Kidney (tissue), 14 donors: Measurements from ENCODE around the gene MYG1. TPM values are rescaled to one million over a fixed set of nuclear protein-coding genes. Genes with fewer than 3 reads are reported as not detected.

Experiments used
- DNase-seq, 5 donors: peaks; one replicate each; pipeline ENCODE4 v3.0.0-alpha.2; 2013 to 2020
- FAIRE-seq: peaks from 2 replicates; lab custom pipeline; 2012; peaks lifted over from hg19 to GRCh38; lab: Jason Lieb, UNC
- H3K27ac ChIP-seq, 2 donors: one replicate each; pipeline ENCODE4 v1.7.0; 2013; ENCODE audit warnings: low read depth in 2 of 2, low read length in 2 of 2, inconsistent platforms in 1 of 2
- H3K27me3 ChIP-seq: one replicate; pipeline ENCODE4 v1.7.1; 2013; ENCODE audit warnings: low read length, inconsistent platforms; ENCODE audit not compliant: control insufficient read depth, insufficient read depth
- H3K36me3 ChIP-seq, 3 donors: one replicate each; pipeline versions ENCODE4 v1.7.0 to v1.7.1; 2013; ENCODE audit warnings: low read length in 3 of 3, control low read depth in 1 of 3, inconsistent platforms in 1 of 3; ENCODE audit not compliant: insufficient read depth in 3 of 3, control insufficient read depth in 2 of 3
- H3K4me1 ChIP-seq, 3 donors: one replicate each; pipeline versions ENCODE4 v1.7.0 to v1.7.1; 2013; ENCODE audit warnings: low read length in 3 of 3, inconsistent platforms in 1 of 3, low read depth in 1 of 3; ENCODE audit not compliant: control insufficient read depth in 2 of 3, insufficient read depth in 2 of 3
- H3K4me3 ChIP-seq, 3 donors: one replicate each; pipeline versions ENCODE4 v1.7.0 to v1.8.1; 2013; ENCODE audit warnings: low read length in 3 of 3, control low read depth in 1 of 3, inconsistent platforms in 1 of 3
- H3K9ac ChIP-seq, 3 donors: one replicate each; pipeline versions ENCODE4 v1.7.0 to v1.7.1; 2013; ENCODE audit warnings: low read length in 3 of 3, control low read depth in 1 of 3, inconsistent platforms in 1 of 3
- H3K9me3 ChIP-seq, 3 donors: one replicate each; pipeline versions ENCODE4 v1.7.0 to v1.7.1; 2013; ENCODE audit warnings: low read length in 3 of 3, control low read depth in 1 of 3, inconsistent platforms in 1 of 3; ENCODE audit not compliant: control insufficient read depth in 2 of 3, insufficient read depth in 1 of 3
- CTCF ChIP-seq: IDR thresholded peaks from 3 replicates; pipeline ENCODE4 v1.5.1; 2012; ENCODE audit warnings: mild to moderate bottlenecking, moderate library complexity, borderline replicate concordance; ENCODE audit not compliant: insufficient read depth; ENCODE audit errors: extremely low read depth
- intact Hi-C: fragments of 100-400 bp; cut with DNase I; formaldehyde crosslinking; loops from one replicate; pipeline ENCODE4 v1.11.1; 2022
- polyA plus RNA-seq: library from polyadenylated mRNA; stranded (reverse); fragments of 350-450 nt; fragmentation: Illumina TruSeq; extraction: RNeasy Lipid Tissue Mini Kit (QIAGEN cat#74804); gene quantifications from one replicate; pipeline ENCODE4 v1.2.3, GENCODE V29; 2014; ENCODE audit warnings: low read depth, low replicate concordance; ENCODE audit not compliant: insufficient read depth
- total RNA-seq: library from RNA; stranded (reverse); fragmentation: NEBNext Ultra II Directional; extraction: Animal tissue kit (Norgen Biotek cat#: 25700); gene quantifications from one replicate; pipeline ENCODE4 v1.2.1, GENCODE V29; 2021
- donor health status: control.
- donor health status: control.
- donor health status: control.
- donor health status: control.
- donor health status: control.
- donor health status: DM: yes; HTN: yes; CAD: no.
- donor health status: Normal renal cell carcinoma (clear cell type).

The MYG1 gene
- total and polyA plus RNA-seq, 2 donors from 2014 or later, result 49.0 to 105 TPM

- Histone ChIP-seq H3K27ac (no peak overlapping the region), H3K4me3 (no peak overlapping the region), H3K4me1 (no peaks in the 10 kb centered on the region), H3K9me3 (no peaks in the 10 kb centered on the region), H3K36me3 (no peaks in the 10 kb centered on the region), H3K9ac (no peak overlapping the region), H3K27me3 (peaks cover 2% of the 10 kb centered on the region)
- DNase-seq (peak in 1 of 5 donors; percentile 33), FAIRE-seq (no peak)
- no peak for TF ChIP-seq CTCF
- intact Hi-C loops, result loop anchor here (10.0 kb wide), 1 partner anchor 182 kb away; no protein-coding TSS in a partner anchor
Observed at GRCh38 chr12:53332744-53333143, 33.2 kb downstream of the MYG1 start.

- no peak for FAIRE-seq
Observed at GRCh38 chr12:53333289-53333688, 33.8 kb downstream of the MYG1 start.

GRCh38 chr12:53333845-53334244 lies 34.4 kb downstream of the MYG1 start:
- H3K27ac ChIP-seq, result no peak overlapping the region
- no peaks in the 10 kb centered on the region for H3K36me3 ChIP-seq
- no peak for TF ChIP-seq CTCF
- no peak overlapping the region for H3K4me3 ChIP-seq
- H3K27me3 ChIP-seq, result peaks cover 2% of the 10 kb centered on the region
- H3K9ac ChIP-seq, result no peak overlapping the region
- no peaks in the 10 kb centered on the region for H3K9me3 ChIP-seq
- intact Hi-C loops, result loop anchor here (10.0 kb wide), 1 partner anchor 181 kb away; no protein-coding TSS in a partner anchor
- DNase-seq (peak in 1 of 5 donors; percentile 39), FAIRE-seq (no peak)
- H3K4me1 ChIP-seq, result no peaks in the 10 kb centered on the region

More at GRCh38 chr12:53333289-53333688, 33.8 kb downstream of the MYG1 start:
- Histone ChIP-seq H3K9ac (no peak overlapping the region), H3K36me3 (no peaks in the 10 kb centered on the region), H3K4me1 (no peaks in the 10 kb centered on the region), H3K27ac (no peak overlapping the region), H3K4me3 (no peak overlapping the region), H3K27me3 (peaks cover 2% of the 10 kb centered on the region), H3K9me3 (no peaks in the 10 kb centered on the region)
- DNase-seq, result peak in 1 of 5 donors; percentile 37
- no peak for TF ChIP-seq CTCF
- intact Hi-C loops, result loop anchor here (10.0 kb wide), 1 partner anchor 182 kb away; no protein-coding TSS in a partner anchor

GRCh38 chr12:53334822-53335221 lies 35.3 kb downstream of the MYG1 start:
- TF ChIP-seq CTCF, result no peak
- Histone ChIP-seq H3K36me3 (no peaks in the 10 kb centered on the region), H3K4me3 (no peak overlapping the region), H3K27me3 (peaks cover 2% of the 10 kb centered on the region), H3K9me3 (no peaks in the 10 kb centered on the region), H3K4me1 (no peaks in the 10 kb centered on the region), H3K27ac (no peak overlapping the region), H3K9ac (no peak overlapping the region)
- FAIRE-seq (no peak), DNase-seq (peak in 1 of 5 donors; percentile 55)
- intact Hi-C loops, result loop anchor here (10.0 kb wide), 1 partner anchor 180 kb away; no protein-coding TSS in a partner anchor
